ENCODE data around the gene PTPRJ.

Gene PTPRJ

DNA sequence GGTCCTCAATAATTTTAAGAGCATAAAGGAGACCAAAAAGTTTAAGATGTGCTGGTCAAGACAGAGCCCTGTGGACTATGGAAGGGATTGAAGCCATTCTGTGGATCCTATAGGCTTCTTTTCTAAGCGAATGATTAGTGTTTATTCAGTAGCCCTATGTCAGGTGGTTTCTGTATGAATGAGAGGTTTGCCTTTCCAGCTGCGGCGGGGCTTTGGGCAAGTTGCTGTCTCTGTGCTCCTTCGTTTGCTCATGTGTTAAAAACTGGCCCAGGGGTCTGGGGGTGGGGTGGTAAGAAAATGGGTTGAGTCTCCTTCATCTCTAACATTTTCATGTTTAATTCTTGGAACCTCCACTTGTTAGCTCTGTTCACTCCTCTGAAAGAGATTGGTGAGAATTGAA, 105.3 kb downstream of the PTPRJ start:
- TF ChIP-seq CTCF (IDR thresholded peaks at IDR 0.05; ENCODE audit: insufficient read depth, low read depth, low read length, missing control alignments) = no peak
- no peak overlapping the region for H3K4me3 ChIP-seq (ENCODE audit: low read length)
- no peak for DNase-seq (ENCODE audit: low read depth)

- TF ChIP-seq CTCF (IDR thresholded peaks at IDR 0.05; ENCODE audit: insufficient read depth, low read depth, low read length, missing control alignments) = no peak
- no peak for DNase-seq (ENCODE audit: low read depth)
- no peak overlapping the region for H3K4me3 ChIP-seq (ENCODE audit: low read length)
Observed at GRCh38 chr11:48087422-48087821, 107.1 kb downstream of the PTPRJ start.

DNA sequence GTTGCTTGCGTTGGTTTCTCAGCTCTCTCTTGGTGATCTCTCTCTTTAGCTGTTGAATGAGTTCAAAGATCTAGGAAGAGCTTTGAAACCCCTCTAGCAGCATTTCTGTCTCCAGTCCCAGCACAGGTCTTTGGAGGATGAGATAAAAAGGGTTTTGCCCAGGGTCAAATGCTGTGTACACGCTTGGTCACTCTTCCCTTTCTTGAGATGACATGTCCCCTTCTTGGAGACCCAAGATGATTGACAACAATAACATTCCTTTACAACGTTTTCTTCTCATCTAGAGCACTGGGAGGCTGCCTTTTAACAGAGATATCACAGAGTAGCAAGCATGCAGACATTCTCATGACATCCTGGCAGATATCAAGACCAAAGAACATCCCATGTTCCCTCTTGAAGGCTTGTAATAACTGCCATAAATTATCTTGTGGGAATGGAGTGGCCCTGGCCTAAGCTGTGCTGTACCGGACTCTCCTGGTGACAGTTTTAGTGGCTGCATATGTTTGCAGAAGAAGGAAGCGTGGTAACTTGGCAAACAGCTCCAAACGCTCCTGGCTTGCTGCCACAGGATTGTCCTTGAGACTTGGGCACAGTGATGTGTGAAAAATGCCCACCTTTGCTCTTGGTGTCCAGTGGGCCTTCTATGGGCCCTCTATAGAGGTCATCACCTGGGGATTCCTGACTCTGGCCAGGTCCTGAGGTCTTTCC, 107.8 kb downstream of the PTPRJ start:
- no peak for TF ChIP-seq CTCF (IDR thresholded peaks at IDR 0.05; ENCODE audit: insufficient read depth, low read depth, low read length, missing control alignments)
- H3K4me3 ChIP-seq (ENCODE audit: low read length) = no peak overlapping the region
- no peak for DNase-seq (ENCODE audit: low read depth)

- DNase-seq (ENCODE audit: low read depth) = no peak
- H3K4me3 ChIP-seq (ENCODE audit: low read length) = no peak overlapping the region
- no peak for TF ChIP-seq CTCF (IDR thresholded peaks at IDR 0.05; ENCODE audit: insufficient read depth, low read depth, low read length, missing control alignments)
Observed at GRCh38 chr11:48088682-48089050, 108.3 kb downstream of the PTPRJ start.

DNA sequence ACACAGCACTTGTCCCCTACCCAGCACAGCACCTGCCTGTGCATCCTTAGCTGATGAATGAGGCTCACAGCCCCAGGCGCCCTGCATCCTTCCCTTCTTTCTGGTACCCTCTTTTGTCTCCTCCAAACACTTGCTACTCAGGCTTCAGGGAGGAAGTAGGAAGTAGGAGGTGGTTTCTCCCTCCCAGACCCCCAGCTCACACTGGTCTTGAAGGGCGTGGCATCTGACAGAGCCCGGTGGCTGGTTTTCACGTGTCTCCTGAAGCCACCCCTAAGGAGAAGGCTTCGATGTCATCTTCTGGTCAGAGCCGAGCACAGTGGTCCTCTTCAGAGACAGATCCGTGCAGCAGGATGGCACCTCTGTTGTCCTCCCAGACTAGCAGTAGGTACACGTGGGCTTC, 109.8 kb downstream of the PTPRJ start:
- no peak for DNase-seq (ENCODE audit: low read depth)
- TF ChIP-seq CTCF (IDR thresholded peaks at IDR 0.05; ENCODE audit: insufficient read depth, low read depth, low read length, missing control alignments) = no peak
- H3K4me3 ChIP-seq (ENCODE audit: low read length) = no peak overlapping the region

- DNase-seq (ENCODE audit: low read depth) = no peak
- no peak for TF ChIP-seq CTCF (IDR thresholded peaks at IDR 0.05; ENCODE audit: insufficient read depth, low read depth, low read length, missing control alignments)
- no peak overlapping the region for H3K4me3 ChIP-seq (ENCODE audit: low read length)
Observed at GRCh38 chr11:48091426-48092102, 111.2 kb downstream of the PTPRJ start.

GRCh38 chr11:48093323-48093722, 113.0 kb downstream of the PTPRJ start:
- no peak overlapping the region for H3K4me3 ChIP-seq (ENCODE audit: low read length)
- no peak for TF ChIP-seq CTCF (IDR thresholded peaks at IDR 0.05; ENCODE audit: insufficient read depth, low read depth, low read length, missing control alignments)
- no peak for DNase-seq (ENCODE audit: low read depth)
